ENCODE results near the gene NLGN2.

GRCh38 chr17:7383742-7384488 lies 23.7 kb upstream of the NLGN2 start:
- TF ChIP-seq CTCF (conservative IDR thresholded peaks at IDR 0.05; ENCODE audit: low read length): no peak
- no peak for TF ChIP-seq EZH2phosphoT487 (IDR thresholded peaks at IDR 0.05; ENCODE audit: borderline replicate concordance, low read depth, low read length)

All from OCI-LY7 (cell line).